Kidney (tissue), 14 donors: Measurements from ENCODE around the gene PKD2. TPM values are rescaled to one million over a fixed set of nuclear protein-coding genes. Genes with fewer than 3 reads are reported as not detected.

Experiments
- DNase-seq, 5 donors: peaks; one replicate each; pipeline ENCODE4 v3.0.0-alpha.2; 2013 to 2020
- FAIRE-seq: peaks from 2 replicates; lab custom pipeline; 2012; peaks lifted over from hg19 to GRCh38; lab: Jason Lieb, UNC
- H3K27ac ChIP-seq, 2 donors: one replicate each; pipeline ENCODE4 v1.7.0; 2013; ENCODE audit warnings: low read depth in 2 of 2, low read length in 2 of 2, inconsistent platforms in 1 of 2
- H3K27me3 ChIP-seq: one replicate; pipeline ENCODE4 v1.7.1; 2013; ENCODE audit warnings: low read length, inconsistent platforms; ENCODE audit not compliant: control insufficient read depth, insufficient read depth
- H3K36me3 ChIP-seq, 3 donors: one replicate each; pipeline versions ENCODE4 v1.7.0 to v1.7.1; 2013; ENCODE audit warnings: low read length in 3 of 3, control low read depth in 1 of 3, inconsistent platforms in 1 of 3; ENCODE audit not compliant: insufficient read depth in 3 of 3, control insufficient read depth in 2 of 3
- H3K4me1 ChIP-seq, 3 donors: one replicate each; pipeline versions ENCODE4 v1.7.0 to v1.7.1; 2013; ENCODE audit warnings: low read length in 3 of 3, inconsistent platforms in 1 of 3, low read depth in 1 of 3; ENCODE audit not compliant: control insufficient read depth in 2 of 3, insufficient read depth in 2 of 3
- H3K4me3 ChIP-seq, 3 donors: one replicate each; pipeline versions ENCODE4 v1.7.0 to v1.8.1; 2013; ENCODE audit warnings: low read length in 3 of 3, control low read depth in 1 of 3, inconsistent platforms in 1 of 3
- H3K9ac ChIP-seq, 3 donors: one replicate each; pipeline versions ENCODE4 v1.7.0 to v1.7.1; 2013; ENCODE audit warnings: low read length in 3 of 3, control low read depth in 1 of 3, inconsistent platforms in 1 of 3
- H3K9me3 ChIP-seq, 3 donors: one replicate each; pipeline versions ENCODE4 v1.7.0 to v1.7.1; 2013; ENCODE audit warnings: low read length in 3 of 3, control low read depth in 1 of 3, inconsistent platforms in 1 of 3; ENCODE audit not compliant: control insufficient read depth in 2 of 3, insufficient read depth in 1 of 3
- intact Hi-C: fragments of 100-400 bp; cut with DNase I; formaldehyde crosslinking; loops from one replicate; pipeline ENCODE4 v1.11.1; 2022
- polyA plus RNA-seq: library from polyadenylated mRNA; stranded (reverse); fragments of 350-450 nt; fragmentation: Illumina TruSeq; extraction: RNeasy Lipid Tissue Mini Kit (QIAGEN cat#74804); gene quantifications from one replicate; pipeline ENCODE4 v1.2.3, GENCODE V29; 2014; ENCODE audit warnings: low read depth, low replicate concordance; ENCODE audit not compliant: insufficient read depth
- total RNA-seq: library from RNA; stranded (reverse); fragmentation: NEBNext Ultra II Directional; extraction: Animal tissue kit (Norgen Biotek cat#: 25700); gene quantifications from one replicate; pipeline ENCODE4 v1.2.1, GENCODE V29; 2021
- TF ChIP-seq, protein P1 (sequence below): IDR thresholded peaks from 3 replicates; pipeline ENCODE4 v1.5.1; 2012; ENCODE audit warnings: mild to moderate bottlenecking, moderate library complexity, borderline replicate concordance; ENCODE audit not compliant: insufficient read depth; ENCODE audit errors: extremely low read depth
- donor health status: control.
- donor health status: control.
- donor health status: control.
- donor health status: control.
- donor health status: control.
- donor health status: DM: yes; HTN: yes; CAD: no.
- donor health status: Normal renal cell carcinoma (clear cell type).

The PKD2 gene
- total and polyA plus RNA-seq, 2 donors from 2014 or later: 21.2 to 92.6 TPM

DNA sequence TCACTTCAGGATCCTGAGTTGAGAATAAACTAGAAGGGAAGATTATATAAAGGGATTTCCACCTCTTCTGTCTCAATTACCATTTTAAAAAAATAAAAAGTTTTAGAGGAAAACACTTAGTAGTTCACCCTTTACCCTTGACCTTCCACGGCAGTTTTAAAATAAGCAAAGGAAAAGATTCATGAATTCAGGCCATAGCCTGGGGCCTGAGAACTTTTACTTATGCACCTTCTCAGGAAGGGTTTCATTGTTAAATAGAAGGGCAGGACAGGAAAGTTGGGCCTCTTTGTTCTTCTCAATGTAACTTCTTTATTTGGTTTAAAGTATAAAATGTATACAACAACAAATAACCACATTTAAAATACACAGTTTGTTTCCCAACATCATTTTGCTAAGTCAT, 54.9 kb downstream of the PKD2 start:
- Histone ChIP-seq H3K36me3 (peaks cover 11 to 20% (median 12%) of the 10 kb centered on the region in 3 donors), H3K4me3 (no peak overlapping the region), H3K27me3 (no peaks in the 10 kb centered on the region), H3K9me3 (no peaks in the 10 kb centered on the region), H3K4me1 (peaks cover 0 to 11% (median 0%) of the 10 kb centered on the region in 3 donors), H3K9ac (no peak overlapping the region), H3K27ac (peak overlapping the region in 1 of 2 donors; percentile 19)
- intact Hi-C loops: no loop called here
- DNase-seq (peak in 1 of 5 donors; percentile 5), FAIRE-seq (peak; percentile 13)
- TF ChIP-seq, protein P1, sequence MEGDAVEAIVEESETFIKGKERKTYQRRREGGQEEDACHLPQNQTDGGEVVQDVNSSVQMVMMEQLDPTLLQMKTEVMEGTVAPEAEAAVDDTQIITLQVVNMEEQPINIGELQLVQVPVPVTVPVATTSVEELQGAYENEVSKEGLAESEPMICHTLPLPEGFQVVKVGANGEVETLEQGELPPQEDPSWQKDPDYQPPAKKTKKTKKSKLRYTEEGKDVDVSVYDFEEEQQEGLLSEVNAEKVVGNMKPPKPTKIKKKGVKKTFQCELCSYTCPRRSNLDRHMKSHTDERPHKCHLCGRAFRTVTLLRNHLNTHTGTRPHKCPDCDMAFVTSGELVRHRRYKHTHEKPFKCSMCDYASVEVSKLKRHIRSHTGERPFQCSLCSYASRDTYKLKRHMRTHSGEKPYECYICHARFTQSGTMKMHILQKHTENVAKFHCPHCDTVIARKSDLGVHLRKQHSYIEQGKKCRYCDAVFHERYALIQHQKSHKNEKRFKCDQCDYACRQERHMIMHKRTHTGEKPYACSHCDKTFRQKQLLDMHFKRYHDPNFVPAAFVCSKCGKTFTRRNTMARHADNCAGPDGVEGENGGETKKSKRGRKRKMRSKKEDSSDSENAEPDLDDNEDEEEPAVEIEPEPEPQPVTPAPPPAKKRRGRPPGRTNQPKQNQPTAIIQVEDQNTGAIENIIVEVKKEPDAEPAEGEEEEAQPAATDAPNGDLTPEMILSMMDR: no peak

DNA sequence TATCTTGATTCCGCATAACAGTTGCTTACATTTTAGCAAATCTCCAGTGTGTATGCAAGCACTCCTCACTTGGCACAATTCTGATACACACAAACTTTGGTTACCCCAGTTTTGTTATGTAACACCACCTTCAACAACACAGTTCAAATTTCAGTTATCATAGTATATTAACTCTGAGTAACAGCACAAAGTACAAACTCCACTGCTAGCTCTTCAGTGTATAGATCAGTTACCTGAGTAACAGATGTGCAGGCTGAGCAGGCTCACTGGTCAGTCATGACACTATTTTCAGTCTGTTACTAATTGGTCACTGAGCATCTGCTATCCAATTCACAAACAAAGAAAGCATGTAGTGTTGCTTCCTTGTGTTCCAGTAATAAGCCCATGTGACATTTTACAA, 55.4 kb downstream of the PKD2 start:
- H3K36me3 ChIP-seq: peaks cover 14 to 25% (median 15%) of the 10 kb centered on the region in 3 donors
- peak in 2 of 5 donors; percentile 3 to 4 for DNase-seq
- no peak overlapping the region for H3K9ac ChIP-seq
- peaks cover 0 to 11% (median 0%) of the 10 kb centered on the region in 3 donors for H3K4me1 ChIP-seq
- peak; percentile 51 for FAIRE-seq
- intact Hi-C loops: no loop called here
- H3K27ac ChIP-seq: peak overlapping the region in 1 of 2 donors; percentile 19
- H3K4me3 ChIP-seq: no peak overlapping the region
- TF ChIP-seq, protein P1: no peak
- no peaks in the 10 kb centered on the region for H3K27me3 ChIP-seq
- H3K9me3 ChIP-seq: no peaks in the 10 kb centered on the region

DNA sequence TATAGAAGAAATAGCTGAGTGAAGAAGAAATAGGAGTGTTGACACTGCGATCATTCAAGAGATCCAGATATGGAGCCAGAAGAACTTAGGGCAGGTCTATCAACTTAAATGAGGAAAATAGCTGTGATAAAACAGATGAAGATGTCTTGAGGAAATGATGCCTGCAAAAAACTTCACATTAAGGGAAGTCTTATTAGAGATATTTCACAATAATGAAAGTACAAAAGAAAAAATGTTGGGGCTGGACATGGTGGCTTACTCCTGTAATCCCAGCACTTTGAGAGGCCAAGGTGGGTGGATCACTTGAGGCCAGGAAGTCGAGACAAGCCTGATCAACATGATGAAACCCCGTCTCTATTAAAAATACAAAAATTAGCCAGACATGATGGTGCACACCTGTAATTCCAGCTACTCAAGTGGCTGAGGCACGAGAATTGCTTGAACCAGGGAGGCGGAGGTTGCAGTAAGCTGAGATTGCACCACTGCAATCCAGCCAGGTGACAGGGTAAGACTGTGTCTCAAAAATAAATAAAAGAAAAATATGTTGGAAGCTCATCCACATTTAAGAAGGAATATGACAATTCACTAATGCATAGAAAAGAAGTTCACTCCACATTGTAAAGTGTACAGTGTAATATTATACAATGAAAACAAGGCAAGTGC, 56.3 kb downstream of the PKD2 start:
- FAIRE-seq (no peak), DNase-seq (no peak)
- intact Hi-C loops: no loop called here
- H3K36me3 ChIP-seq: peaks cover 15 to 32% (median 17%) of the 10 kb centered on the region in 3 donors
- H3K9me3 ChIP-seq: no peaks in the 10 kb centered on the region
- H3K27me3 ChIP-seq: no peaks in the 10 kb centered on the region
- no peak overlapping the region for H3K9ac ChIP-seq
- H3K4me1 ChIP-seq: peaks cover 0 to 11% (median 0%) of the 10 kb centered on the region in 3 donors
- H3K4me3 ChIP-seq: no peak overlapping the region
- TF ChIP-seq, protein P1: no peak
- no peak overlapping the region for H3K27ac ChIP-seq
